ENCODE measurements around the gene VPS37C.

Gene VPS37C

DNA sequence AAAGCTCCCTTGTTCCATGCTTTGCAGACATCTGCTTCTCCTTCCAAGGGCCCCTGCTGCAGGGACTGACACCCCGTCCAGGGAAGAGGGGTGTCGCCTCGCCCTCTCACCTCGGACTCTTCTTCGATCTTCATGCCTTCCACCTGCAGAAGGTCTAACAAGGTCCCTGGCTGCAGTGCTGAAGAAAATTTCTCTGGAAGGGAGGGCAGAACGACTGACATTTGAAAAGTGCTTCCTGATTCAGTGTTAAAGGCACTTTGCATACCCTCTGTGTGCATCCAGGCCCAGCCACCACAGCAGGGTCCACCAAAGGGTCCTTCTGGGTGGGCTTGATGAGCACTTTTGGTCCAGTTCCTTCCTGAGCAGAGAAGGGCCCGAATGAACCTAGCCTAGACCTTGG lies 28.1 kb downstream of the VPS37C start:
- DNase-seq (ENCODE audit: low read depth in 3 of 3) = no peak

DNA sequence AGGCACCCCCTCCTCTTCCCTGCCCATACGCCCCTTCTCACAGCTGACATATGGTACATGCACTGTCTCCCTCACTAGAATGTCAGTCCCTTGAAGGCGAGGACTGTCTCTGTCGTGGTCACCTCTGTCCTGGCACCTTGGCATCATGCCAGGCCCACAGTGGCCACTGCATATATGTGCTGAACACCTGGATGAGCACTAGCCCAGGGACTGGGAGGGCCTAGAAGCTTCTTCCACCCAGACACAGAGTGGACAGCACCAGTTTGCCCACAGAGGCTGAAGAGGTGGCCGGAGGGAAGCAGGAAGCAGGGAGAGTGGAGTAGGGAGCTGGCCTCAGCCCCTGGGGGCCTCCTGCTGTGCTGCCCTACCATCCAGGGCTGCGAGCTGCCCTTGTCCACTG lies 28.6 kb downstream of the VPS37C start:
- DNase-seq (ENCODE audit: low read depth in 3 of 3) = no peak

DNA sequence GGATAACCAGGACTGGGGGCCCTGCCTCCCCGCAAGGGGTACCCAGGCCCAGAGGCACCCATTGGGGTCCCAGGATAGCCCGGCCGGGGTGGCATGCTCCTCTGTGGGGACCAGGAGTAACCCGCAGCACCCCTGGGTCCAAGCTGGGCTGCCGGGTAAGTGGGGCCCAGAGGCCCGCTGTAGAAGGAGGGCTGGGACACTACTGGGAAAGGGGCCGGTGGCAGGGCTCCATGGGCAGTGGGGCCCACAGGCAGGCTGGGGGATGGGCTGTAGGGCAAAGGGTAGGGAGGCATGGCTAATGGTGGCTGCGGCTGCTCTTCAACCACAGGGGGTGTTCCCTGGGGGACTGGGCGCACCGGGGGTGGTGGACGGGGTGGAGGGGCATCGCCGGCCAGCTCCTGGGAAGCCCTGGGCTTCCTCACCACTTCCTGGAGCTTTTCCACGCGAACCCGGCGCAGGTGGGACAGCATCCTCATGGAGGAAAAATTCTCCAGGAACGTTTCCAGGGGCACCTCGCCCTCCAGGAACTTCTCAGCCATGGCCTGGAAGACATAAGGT lies 29.1 kb downstream of the VPS37C start:
- DNase-seq (ENCODE audit: low read depth in 3 of 3) = no peak

DNA sequence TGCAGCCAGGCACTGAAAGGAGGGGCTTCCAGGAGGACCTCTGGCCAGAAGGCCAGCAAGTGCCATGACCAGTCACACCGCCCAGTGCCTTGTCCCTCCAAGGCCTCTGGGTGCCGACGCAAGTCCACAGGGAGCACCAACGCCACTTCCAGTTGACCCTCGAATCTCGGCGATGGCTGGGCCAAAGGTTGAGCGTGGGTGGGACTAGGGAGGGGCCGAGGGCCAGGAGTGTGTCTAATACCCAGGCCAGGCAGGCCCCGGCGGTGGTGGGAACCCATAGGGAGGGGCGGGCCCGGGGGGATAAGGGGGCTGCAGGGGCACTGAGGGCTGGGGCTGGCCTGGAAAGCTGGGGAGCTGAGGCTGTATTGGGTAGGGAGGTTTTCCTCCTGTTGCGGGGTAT lies 29.6 kb downstream of the VPS37C start:
- DNase-seq (ENCODE audit: low read depth in 3 of 3) = no peak

DNA sequence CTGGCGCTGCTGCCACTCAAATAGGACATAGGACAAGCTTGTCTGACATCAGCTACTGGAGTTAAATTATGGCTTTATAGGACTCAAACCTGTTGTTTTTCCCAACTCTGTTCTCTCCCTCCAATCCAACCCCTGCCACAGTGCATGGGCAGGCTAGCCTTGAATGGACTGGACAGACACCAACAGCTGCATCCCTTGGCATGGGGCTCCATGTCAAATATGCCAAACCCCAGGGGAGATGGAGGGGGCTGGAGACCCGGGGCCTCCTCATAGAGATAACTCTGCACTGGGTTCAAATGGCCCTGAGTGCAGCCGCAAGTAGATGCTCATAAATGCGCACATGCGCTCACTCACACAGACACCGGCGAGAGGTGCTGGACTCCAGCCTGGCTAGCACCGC lies 30.0 kb downstream of the VPS37C start:
- no peak for DNase-seq (ENCODE audit: low read depth in 3 of 3)

DNA sequence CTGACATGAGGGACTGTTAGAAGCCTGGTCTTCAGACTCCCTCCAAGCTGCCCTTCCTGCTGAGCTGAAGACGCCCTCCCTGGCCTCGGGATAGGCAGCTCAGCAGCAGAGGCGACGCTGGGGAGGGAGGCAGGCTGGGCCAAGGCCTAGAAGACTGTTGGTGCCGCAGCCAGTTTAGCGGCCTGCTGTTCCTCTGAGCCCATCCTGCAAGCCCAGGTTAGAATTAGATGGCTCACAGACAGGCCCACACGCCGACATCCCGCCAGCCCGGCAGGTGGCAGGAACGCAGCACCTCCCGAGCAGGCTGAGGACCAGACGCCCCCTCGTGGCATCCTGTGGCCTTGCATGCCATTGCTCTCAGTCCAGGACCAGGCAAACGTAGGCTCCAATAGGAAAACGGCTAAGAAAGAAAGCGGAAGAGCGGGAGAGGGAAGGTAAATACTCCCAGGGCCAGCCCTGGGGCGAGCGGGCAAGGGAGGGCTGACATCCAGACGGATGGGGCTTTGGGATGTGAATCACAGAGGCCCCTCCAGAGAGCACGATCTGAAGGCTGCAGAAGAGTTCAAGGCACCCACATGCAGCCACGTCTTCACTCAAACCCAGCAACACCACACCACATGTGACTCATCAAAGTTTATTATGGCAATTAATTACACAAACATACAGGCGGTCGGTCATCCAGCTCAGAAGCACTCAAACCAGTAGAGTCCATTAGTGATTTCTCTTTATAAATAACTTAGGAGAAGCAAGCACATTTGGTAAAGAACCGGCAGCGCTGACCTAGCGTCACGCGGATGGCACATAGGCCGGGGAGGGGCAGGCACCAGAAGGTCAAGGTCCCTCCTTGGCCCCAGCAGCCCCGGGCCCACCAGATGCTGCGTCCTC lies 31.3 kb downstream of the VPS37C start:
- DNase-seq (ENCODE audit: low read depth in 3 of 3) = peak; percentile 79 to 86 (median 85)

DNA sequence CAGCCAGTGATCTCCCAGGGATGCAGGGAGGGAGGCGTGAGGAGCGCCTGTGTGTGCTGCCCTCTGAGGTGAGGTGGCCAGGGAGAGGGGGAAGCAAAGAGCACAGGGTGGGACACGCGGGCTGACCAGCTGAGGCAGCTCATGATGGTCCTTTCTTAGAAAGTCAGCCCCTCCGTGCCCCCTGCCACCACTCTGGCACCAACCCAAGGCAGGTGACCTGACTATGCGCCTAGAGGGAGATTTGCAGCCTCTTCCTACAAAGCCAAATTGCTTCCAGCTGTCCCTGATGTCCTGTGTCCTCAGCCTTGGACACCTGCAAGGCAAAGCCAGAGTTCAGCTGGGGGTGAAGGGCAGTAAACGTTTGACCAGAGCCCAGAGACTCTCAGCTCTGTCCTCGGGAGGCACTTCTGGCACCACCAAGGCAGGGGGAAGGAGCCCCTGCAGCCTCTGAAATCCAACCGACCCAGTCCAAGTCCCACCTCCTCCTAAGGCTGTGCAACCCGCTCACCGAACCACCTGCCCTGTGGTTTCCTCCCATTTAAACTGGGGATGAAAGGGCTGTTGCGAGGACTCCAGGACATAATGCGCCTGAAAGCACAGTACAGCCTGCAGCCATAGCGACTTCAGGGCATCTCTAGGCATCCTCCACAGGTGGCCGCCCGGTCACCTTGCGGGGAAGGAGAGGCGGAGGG lies 32.1 kb downstream of the VPS37C start:
- DNase-seq (ENCODE audit: low read depth in 3 of 3) = no peak

DNA sequence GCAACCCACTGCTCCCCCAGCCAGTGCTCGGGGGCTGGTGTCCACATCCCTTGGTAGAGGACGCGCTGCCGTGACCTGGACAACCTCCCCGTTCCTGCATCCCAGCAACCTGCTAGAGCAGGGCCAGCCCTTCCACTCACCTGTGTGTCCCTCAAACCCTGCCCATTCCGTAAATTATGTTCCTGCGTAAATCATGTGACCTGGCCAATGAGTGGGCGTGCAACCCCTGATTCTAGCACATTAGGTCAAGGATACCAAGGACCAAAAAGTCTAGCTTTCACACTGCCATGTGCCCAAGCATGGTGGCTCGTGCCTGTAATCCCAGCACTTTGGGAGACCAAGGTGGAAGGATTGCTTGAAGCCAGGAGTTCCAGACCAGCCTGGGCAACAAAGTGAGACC lies 33.2 kb downstream of the VPS37C start:
- DNase-seq (ENCODE audit: low read depth in 3 of 3) = no peak

DNA sequence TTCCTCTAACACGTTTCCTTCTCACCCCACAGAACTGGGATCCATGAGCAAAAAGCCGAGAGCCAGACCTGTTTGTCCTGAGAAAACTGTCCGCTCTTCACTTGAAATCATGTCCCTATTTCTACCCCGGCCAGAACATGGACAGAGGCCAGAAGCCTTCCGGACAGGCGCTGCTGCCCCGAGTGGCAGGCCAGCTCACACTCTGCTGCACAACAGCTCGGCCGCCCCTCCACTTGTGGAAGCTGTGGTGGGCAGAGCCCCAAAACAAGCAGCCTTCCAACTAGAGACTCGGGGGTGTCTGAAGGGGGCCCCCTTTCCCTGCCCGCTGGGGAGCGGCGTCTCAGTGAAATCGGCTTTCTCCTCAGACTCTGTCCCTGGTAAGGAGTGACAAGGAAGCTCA lies 35.0 kb downstream of the VPS37C start:
- DNase-seq (ENCODE audit: low read depth in 3 of 3) = no peak

DNA sequence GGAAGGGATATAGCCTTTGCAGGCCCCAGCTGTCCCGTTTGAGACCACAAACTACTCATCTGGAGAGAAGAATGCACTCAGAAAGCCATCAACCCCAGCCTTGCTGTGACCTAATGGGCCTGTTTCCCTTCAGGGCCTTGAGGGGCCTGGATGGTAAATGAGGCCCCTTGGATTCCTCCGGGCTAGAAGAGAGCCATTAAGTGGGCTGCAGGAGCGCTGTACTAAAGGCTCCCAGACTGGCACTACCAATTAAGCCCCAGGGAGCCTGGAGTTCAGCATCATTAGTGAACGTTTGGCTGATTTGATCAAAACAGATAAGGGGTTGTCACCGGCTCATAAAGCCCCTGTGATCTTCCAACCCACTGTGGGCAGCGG lies 35.9 kb downstream of the VPS37C start:
- DNase-seq (ENCODE audit: low read depth in 3 of 3) = no peak

DNA sequence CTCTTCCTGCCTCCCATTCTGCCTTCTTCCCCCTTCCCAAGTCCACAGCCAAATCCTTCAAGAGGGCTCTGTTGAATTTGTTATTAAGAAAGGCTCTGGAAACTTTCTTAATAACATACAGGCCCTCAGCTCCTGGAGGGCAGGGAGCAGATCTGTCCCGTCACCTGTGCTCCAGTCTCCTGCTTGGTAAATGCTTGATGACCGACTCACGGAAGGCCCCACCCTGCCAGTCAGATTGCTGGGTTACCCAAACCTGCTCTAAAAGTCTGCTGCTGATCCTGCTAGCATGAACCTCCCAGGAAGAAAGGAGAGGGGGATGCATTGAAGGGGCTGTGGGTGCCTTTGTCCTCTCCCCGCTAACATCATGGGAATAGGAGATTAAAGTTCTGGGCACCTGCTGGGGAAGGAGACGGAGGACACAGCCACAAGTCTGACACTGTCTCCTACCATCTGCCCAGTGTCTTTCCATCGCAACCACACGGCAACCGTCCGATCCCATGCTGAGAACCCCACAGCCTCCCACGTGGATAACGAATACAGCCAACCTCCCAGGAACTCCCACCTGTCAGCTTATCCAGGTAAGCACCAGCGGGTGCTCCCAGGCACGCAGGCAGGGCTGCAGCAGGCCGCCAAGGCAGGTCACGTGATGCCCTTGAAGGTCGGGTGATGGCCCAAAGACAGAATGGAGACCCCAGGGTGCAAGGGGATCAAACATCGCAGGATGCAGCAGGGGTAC lies 36.5 kb downstream of the VPS37C start:
- no peak for DNase-seq (ENCODE audit: low read depth in 3 of 3)

DNA sequence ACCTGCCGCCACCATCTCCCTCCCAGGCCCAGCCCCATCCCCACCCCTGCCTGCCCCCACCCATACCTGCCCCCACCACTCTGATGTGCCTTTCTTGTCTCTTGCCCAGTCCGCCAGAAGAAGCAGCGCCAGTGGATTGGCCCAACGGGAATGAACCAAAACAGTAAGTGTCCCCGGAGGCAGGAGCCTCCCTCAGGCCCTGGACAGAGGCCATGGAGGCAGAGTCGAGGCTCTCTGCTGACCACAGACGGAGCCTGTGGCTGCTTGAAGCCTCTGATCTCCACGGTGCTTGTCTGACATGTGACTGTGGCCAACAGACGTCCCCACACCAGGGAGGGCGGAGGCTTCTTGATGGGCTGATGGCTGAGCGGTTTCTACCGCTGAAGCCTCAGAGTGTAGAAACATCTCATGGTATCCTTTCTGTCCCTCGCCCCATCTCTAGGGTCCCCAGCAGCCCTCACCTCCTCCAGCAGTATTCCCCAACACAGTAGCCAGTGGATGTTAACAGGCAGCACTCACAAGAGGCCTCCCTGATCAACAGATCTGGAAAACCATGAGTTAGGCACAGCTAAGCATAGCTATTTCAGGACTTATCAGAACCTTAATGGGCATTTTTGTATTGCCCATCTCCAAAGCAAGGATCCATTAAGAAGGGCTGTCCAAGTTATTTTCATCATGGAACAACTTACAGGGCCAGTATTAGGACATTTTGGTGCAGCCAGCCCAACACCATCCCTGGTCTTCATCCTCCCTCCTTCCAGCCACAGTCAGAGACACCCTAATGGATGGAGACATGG lies 37.3 kb downstream of the VPS37C start:
- no peak for DNase-seq (ENCODE audit: low read depth in 3 of 3)

DNA sequence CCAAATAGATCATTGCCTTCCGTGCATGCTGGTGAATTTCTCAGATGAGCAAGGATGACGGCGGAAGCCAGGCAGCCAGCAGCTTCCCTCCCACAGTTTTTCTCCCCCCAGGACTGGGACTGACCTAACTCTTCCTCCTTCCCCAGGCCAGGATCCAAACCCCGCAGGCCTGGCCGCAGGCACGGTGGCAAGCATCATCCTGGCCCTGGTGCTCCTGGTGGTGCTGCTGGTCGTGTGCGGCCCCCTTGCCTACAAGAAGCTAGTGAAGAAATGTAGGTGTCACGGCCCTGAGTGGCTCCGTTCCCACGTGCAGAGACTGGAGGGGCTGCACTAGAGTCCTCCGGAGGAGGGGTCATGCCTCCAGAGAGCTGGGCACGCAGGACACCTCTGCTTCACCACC lies 38.5 kb downstream of the VPS37C start:
- no peak for DNase-seq (ENCODE audit: low read depth in 3 of 3)

DNA sequence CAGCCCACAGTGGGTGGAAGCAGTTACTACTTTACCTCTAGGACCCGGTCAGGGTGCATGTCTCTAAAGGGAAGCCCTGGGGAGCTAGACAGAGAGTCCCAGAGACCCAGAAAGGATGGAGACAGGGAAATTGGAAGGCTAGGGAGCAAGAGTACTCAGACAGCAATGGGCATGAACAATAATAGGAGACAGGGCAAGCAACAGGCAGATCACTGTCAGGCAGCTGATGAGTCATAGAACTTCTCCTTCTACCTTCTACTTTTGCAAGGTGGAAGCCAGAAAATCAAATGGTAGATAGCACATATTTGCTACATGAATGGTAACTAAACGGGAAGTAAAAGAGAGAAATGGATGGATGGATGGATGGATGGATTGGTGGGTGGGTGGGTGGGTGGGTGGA lies 39.3 kb downstream of the VPS37C start:
- no peak for DNase-seq (ENCODE audit: low read depth in 3 of 3)

DNA sequence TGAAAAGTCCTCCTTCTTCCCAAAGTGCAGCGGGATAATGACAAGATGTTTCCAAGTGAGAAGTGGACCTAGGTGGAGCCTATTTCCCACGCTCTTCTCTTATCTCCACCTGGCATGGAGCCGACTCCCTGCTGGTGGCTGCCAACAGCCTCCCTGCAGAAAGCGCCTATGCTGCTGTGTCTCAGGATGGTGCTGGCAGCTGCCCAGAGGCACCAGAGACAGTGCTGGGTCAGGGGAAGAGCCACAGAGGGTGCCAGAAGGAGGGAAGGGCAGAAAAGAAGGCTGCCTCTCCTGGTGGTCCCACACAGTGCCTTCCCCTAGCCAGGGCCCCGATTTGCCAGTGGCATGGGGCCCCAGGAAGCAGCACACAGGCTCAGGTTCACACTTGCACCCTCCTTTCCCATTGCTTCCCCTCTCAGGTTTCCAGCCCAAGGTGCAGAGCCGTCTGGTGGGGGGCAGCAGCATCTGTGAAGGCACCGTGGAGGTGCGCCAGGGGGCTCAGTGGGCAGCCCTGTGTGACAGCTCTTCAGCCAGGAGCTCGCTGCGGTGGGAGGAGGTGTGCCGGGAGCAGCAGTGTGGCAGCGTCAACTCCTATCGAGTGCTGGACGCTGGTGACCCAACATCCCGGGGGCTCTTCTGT lies 39.9 kb downstream of the VPS37C start:
- no peak for DNase-seq (ENCODE audit: low read depth in 3 of 3)

DNA sequence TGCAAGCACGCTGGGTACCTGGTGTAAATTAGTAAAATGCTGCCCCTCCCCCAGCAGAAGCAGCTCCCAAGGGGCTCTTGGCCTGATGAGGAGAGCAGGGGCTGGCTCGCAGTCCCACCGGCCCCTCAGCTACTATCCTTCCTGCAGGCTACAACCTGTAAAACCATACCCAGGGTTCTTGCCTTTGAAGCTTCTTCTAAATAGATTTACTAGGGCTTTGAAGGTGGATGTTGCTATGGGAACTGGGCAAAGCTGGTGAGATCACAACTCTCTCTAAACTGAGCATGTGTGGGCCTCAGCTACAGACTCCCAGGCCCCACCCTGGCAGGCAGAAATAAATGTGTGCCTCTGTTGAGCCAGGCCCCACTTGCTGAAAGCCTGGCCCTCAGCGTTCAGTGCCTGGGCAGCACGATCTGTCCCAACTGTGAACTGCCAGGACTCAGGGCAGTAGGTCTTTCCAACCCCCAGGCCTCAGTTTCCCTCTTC lies 40.5 kb downstream of the VPS37C start:
- no peak for DNase-seq (ENCODE audit: low read depth in 3 of 3)

DNA sequence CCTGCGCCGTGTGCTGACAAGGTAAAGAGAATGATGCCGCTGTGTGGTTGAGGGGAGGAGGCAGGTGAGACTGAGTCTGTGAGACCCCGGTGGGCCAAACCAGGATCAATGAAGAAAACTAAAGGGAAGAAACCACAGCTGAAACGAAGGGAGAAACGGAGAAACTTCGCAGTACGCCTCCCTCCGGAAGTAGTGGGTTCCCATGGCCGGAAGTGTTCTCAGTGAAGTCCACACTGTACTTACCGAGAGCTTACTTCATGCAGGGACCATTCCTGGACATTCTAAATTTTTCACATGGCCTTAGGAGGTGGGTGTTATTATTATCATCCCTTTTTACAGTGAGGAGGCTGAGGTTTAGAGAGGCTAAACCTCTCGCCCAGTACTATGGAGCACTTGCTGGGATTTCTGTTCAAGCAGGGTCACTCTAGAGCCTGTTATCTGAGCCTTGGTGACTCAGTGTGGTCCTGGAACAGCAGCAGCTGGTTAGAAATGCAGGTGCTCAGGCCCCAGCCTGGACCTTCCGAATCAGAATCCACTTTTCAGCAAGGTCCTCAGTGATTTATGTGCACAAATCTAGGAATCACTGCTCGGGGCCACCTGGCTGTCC lies 41.0 kb downstream of the VPS37C start:
- no peak for DNase-seq (ENCODE audit: low read depth in 3 of 3)

DNA sequence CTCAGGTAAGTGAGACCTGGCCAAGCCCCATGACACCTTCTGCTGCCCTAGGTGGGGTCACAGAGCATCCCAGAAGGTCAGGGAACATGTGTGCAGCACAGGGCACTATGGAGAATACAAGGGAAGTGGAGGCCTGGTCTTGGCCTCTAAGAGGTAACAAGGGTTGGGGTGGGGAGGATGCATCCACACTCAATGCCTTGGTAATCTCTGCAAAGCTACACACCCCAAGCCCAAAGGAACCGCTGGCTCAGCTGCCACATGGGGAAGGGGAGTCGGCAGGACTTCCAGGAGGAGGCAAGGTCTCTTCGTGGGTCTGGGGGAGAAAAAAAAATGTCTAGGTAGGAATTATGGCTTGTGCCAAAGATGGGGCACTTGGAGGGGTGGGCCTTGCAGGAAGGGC lies 41.7 kb downstream of the VPS37C start:
- no peak for DNase-seq (ENCODE audit: low read depth in 3 of 3)

DNA sequence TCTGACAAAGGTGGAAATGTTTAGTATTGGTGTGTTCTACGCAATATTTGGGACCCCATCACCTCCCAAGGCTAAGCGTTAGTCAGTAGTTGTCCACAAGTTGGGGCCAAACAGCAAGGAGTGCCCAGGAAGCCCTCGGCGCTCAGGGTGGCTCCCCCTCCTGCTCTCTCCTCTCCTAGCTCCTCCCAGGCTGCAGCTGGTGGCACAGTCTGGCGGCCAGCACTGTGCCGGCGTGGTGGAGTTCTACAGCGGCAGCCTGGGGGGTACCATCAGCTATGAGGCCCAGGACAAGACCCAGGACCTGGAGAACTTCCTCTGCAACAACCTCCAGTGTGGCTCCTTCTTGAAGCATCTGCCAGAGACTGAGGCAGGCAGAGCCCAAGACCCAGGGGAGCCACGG lies 42.2 kb downstream of the VPS37C start:
- no peak for DNase-seq (ENCODE audit: low read depth in 3 of 3)

DNA sequence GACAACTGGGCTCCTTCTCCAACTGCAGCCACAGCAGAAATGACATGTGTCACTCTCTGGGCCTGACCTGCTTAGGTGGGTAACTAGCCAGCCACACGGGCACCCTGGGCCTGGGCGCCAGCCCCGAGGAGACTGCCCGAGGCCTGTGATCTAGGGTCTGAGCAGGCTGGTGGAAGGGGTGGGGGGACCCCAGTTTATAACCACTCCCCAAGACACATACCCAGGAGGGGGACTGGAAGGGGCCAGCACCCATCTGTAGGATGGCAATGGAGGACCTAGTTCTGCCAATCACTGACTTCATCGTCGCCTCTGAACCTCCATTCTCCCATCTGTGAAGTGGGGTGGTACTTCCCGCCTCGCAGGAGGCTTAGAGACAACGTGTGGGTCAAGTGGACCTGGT lies 42.8 kb downstream of the VPS37C start:
- no peak for DNase-seq (ENCODE audit: low read depth in 3 of 3)

DNA sequence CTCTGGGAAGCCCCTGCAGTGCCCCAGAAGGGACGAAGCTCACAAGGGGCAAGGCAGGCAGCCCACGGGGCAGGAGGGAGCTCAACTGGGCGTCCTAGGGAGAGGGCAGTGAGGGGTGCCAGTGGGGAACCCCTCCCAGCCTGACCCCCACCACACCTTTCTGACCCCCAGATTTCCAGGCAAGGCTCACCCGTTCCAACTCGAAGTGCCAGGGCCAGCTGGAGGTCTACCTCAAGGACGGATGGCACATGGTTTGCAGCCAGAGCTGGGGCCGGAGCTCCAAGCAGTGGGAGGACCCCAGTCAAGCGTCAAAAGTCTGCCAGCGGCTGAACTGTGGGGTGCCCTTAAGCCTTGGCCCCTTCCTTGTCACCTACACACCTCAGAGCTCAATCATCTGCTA lies 43.2 kb downstream of the VPS37C start:
- DNase-seq (ENCODE audit: low read depth in 3 of 3) = no peak

Measured in stimulated activated CD4-positive, alpha-beta T cell treated with anti-CD3 and anti-CD28 coated beads, TNF-alpha, amount 100 ng/mL, for 4 hours (primary cell).